Activated gamma-delta T cell treated with anti-CD3 and anti-CD28 coated beads, Interleukin-2, amount 50 U/mL, for 16 hours (primary cell): ENCODE measurements around the gene ASTN2.

Experiments used
- DNase-seq: peaks from one replicate; pipeline ENCODE4 v3.0.0-alpha.2; 2020; ENCODE audit warnings: low read depth

ASTN2 gene

GRCh38 chr9:116627433-116627832 is 787.4 kb downstream of the ASTN2 start:
- DNase-seq, result no peak

- no peak for DNase-seq
These were observed 788.1 kb downstream of the ASTN2 start for GRCh38 chr9:116626762-116627161.

- no peak for DNase-seq
These were observed 791.1 kb downstream of the ASTN2 start for GRCh38 chr9:116623715-116624114.

- no peak for DNase-seq
These were observed 797.5 kb downstream of the ASTN2 start for GRCh38 chr9:116617389-116617788.

- no peak for DNase-seq
These were observed 798.4 kb downstream of the ASTN2 start for GRCh38 chr9:116616304-116616914.

- no peak for DNase-seq
These were observed 806.8 kb downstream of the ASTN2 start for GRCh38 chr9:116608064-116608463.

- DNase-seq, result no peak
These were observed 808.9 kb downstream of the ASTN2 start for GRCh38 chr9:116605904-116606341.

GRCh38 chr9:116605060-116605459 is 809.8 kb downstream of the ASTN2 start:
- DNase-seq, result no peak

GRCh38 chr9:116604251-116604650 is 810.6 kb downstream of the ASTN2 start:
- DNase-seq, result no peak

- no peak for DNase-seq
These were observed 815.4 kb downstream of the ASTN2 start for GRCh38 chr9:116599342-116599884.

- no peak for DNase-seq
These were observed 818.2 kb downstream of the ASTN2 start for GRCh38 chr9:116596646-116597045.

GRCh38 chr9:116594547-116594946 is 820.3 kb downstream of the ASTN2 start:
- DNase-seq, result no peak

- DNase-seq, result no peak
These were observed 821.9 kb downstream of the ASTN2 start for GRCh38 chr9:116592970-116593369.

- no peak for DNase-seq
These were observed 825.2 kb downstream of the ASTN2 start for GRCh38 chr9:116589392-116590354.

- no peak for DNase-seq
These were observed 826.9 kb downstream of the ASTN2 start for GRCh38 chr9:116587919-116588318.

GRCh38 chr9:116585896-116586295 is 829.0 kb downstream of the ASTN2 start:
- DNase-seq, result no peak

GRCh38 chr9:116585204-116585603 is 829.7 kb downstream of the ASTN2 start:
- DNase-seq, result no peak

GRCh38 chr9:116580853-116581252 is 834.0 kb downstream of the ASTN2 start:
- DNase-seq, result no peak

GRCh38 chr9:116576386-116576785 is 838.5 kb downstream of the ASTN2 start:
- no peak for DNase-seq

GRCh38 chr9:116574027-116574679 is 840.7 kb downstream of the ASTN2 start:
- DNase-seq, result no peak

- DNase-seq, result no peak
These were observed 842.6 kb downstream of the ASTN2 start for GRCh38 chr9:116572095-116572748.

GRCh38 chr9:116569111-116569510 is 845.7 kb downstream of the ASTN2 start:
- DNase-seq, result no peak
